HG03342 (cell line): ENCODE data around the gene DRD5.

ENCODE experiments used
- ATAC-seq: cut with Tn5 transposase; IDR thresholded peaks from one replicate; pipeline ENCODE4 v1.9.1; 2021; ENCODE audit warnings: mild to moderate bottlenecking, moderate library complexity; ENCODE audit not compliant: unreplicated experiment

The DRD5 gene

DNA sequence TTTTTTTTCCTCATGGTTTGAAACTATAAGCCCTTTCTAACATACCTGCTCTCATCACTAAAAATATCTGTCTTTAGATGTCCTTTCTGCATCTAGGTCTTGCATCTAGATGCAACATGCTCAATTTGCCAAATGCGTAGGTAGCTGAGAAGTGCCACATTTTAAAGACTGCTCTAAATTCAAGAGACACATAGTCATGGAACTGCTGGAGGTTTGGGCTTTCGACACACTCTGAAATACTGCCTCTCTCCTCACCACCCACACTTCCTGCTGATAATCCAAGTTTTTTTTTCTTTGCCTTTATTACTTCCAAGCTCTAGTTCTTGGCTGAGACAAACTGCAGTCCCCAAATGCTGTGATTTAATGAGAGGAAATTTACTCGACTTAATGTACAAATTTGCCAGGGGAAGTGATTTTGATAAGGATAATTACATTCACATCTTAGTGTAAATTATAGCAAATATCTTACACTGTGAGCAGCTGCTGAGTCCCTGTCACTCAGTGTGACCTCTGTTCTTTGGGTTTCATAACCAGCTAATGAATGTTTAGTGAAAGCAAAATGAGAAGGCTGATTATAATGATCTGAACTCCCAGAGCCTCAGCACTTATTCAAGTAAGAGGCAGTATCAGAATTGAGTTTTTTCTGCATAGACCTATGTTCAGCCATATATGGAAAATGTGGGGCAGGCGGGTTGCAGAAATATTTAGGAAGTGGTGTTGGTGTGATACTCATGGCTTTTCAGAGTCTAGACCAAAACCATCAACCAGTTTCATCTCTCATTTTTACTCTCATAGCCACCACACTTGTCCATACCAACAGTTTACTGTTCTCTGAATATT lies 31.3 kb downstream of the DRD5 start:
- ATAC-seq, result peak; percentile 83

DNA sequence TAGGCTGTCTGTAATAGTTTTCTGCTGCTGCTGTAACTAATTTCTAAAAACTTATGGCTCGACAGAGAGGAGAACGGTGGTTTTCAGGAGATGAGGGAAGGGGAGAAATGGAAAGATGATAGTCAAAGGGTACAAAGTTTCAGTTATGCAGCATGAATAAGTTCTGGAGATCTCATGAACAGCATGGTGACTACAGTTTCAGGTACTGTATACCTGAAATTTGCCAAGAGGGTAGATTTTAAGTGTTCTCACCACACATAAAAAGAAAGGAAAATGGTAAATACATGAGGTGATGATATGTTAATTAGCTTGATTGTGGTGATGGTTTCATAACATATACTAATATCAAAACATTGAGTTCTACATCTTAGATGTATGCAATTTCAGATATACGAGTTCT lies 34.9 kb downstream of the DRD5 start:
- no peak for ATAC-seq

DNA sequence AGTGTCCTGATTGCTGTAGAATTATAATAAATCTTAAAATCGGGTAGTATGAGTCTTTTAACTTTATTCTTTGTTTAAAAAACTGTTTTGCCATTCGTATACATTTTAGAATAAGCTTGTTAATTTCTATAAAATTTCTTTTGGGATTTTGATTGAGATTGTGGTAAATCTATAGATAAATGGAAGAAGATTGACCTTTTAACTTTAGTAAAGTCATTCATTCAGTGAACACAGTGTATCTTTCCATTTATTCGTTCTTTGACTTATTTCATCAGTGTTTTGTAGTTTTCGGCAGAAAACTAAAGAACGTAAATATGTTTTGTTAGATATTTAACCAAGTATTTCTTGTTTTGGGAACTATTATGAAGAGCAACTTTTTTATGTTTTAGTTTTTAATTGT lies 38.9 kb downstream of the DRD5 start:
- ATAC-seq, result no peak

DNA sequence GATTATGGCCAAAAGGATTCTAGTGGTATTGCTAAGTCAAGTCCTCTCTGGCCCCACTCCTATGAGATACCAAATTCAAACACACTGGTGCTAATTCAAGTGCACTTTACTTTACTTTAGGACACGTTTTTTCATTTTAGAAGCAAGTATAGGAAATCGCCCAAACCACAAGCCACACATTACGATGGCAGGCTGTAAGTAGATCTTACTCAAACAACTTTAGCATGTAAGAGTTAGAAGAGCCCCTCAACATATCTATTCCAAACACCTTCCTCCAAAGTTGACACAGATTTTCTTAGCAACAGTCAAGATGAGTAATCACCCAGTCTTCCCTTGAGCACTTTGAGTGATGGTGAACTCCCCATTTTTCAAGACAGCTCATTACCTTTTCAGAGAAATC lies 43.6 kb downstream of the DRD5 start:
- ATAC-seq, result no peak

DNA sequence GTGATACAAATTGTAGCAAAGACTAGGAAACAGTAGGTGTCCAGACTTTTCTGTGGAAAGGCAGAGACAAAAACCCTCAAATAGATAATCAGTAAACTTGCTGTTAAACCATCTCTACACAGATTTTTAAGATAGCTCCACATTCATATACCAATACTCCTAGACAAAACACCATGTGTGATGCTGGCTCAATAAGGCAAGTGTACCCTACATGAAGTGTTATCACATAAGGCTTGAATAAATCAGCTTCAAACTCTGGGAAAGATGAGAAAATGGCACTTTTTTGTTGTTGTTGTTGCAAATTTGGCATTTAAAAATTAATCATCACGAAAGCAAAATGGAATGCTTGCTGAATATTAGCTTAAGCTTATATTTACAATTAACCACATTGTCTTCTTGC lies 45.1 kb downstream of the DRD5 start:
- no peak for ATAC-seq

DNA sequence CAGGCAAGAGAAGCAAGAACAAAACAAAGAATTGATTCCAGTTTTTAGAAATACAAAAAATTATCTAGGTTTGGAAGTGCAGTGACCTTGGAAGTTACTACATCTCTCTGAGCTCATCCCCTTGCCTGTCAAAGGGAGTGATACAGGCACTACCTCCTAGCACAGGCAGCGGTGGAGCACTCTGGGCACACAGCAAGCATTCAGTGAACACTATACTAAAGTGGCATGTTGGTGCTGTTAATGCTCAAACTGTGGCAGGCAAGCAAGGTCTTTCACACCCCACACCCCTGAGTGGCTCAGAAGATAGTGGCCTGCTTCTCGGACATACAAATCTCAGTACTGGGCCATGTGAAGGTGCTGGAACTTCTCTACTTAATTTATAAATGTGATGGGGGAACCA lies 51.2 kb downstream of the DRD5 start:
- ATAC-seq, result no peak

DNA sequence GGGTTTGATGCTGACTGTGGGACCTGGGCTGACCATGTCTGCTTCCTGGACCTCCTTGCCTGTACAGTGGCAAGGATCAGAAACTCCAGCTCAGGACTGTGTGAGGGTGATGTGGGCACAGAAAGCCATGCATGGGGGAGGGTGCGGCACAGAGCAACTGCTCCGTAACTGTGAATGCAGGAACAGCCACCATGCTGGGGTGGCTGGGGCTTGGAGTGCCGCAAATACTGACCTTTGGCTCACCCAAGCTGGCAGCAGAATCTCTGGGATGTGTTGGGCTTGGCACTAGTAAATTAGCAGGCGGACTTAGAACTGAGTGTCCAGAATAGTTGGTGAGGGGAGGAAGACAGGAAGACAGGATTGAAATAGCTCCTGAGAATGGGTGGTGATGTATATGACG lies 52.0 kb downstream of the DRD5 start:
- ATAC-seq, result no peak
